ENCODE results near the gene LYL1. TPM values are rescaled to one million over a fixed set of nuclear protein-coding genes. Genes with fewer than 3 reads are reported as not detected.

The LYL1 gene
- total RNA-seq, 2 donors from 2014 or later = 4.6 to 13.3 TPM

- whole genome bisulfite sequencing = 44% methylated on average over 13 of the region's 14 CpGs
Observed at GRCh38 chr19:13082192-13083007, 20.3 kb downstream of the LYL1 start.

GRCh38 chr19:13079542-13079986 lies 23.1 kb downstream of the LYL1 start:
- Histone ChIP-seq H3K4me3 (no peak overlapping the region), H3K27ac (peak overlapping the region; percentile 74 to 79), H3K27me3 (replicated peaks; ENCODE audit: insufficient read depth) (no peaks in the 10 kb centered on the region), H3K36me3 (peaks cover 3 to 6% of the 10 kb centered on the region in 2 donors), H3K4me1 (replicated peaks) (peaks cover 36% of the 10 kb centered on the region), H3K9me3 (no peaks in the 10 kb centered on the region)
- DNase-seq (ENCODE audit: low spot score) = no peak
- TF ChIP-seq POLR2AphosphoS5 (IDR thresholded peaks at IDR 0.05) = no peak
- no peak for TF ChIP-seq POLR2A (IDR thresholded peaks at IDR 0.05)
- no peak for TF ChIP-seq CTCF (IDR thresholded peaks at IDR 0.05)
- intact Hi-C loops (cut with DNase I) = no loop called here
- WGBS = 30% methylated on average over 16 of the region's 16 CpGs

More at GRCh38 chr19:13082192-13083007, 20.3 kb downstream of the LYL1 start:
- intact Hi-C loops (cut with DNase I) = no loop called here
- Histone ChIP-seq H3K27ac (peak overlapping the region; percentile 11 to 53), H3K4me1 (replicated peaks) (peaks cover 20% of the 10 kb centered on the region), H3K36me3 (peaks cover 0 to 3% of the 10 kb centered on the region in 2 donors), H3K27me3 (replicated peaks; ENCODE audit: insufficient read depth) (no peaks in the 10 kb centered on the region), H3K9me3 (no peaks in the 10 kb centered on the region), H3K4me3 (no peak overlapping the region)
- TF ChIP-seq CTCF (IDR thresholded peaks at IDR 0.05) (peak in 1 of 4 experiments; percentile 24), POLR2AphosphoS5 (IDR thresholded peaks at IDR 0.05) (no peak), POLR2A (IDR thresholded peaks at IDR 0.05) (no peak)
- DNase-seq (ENCODE audit: low spot score) = no peak

DNA sequence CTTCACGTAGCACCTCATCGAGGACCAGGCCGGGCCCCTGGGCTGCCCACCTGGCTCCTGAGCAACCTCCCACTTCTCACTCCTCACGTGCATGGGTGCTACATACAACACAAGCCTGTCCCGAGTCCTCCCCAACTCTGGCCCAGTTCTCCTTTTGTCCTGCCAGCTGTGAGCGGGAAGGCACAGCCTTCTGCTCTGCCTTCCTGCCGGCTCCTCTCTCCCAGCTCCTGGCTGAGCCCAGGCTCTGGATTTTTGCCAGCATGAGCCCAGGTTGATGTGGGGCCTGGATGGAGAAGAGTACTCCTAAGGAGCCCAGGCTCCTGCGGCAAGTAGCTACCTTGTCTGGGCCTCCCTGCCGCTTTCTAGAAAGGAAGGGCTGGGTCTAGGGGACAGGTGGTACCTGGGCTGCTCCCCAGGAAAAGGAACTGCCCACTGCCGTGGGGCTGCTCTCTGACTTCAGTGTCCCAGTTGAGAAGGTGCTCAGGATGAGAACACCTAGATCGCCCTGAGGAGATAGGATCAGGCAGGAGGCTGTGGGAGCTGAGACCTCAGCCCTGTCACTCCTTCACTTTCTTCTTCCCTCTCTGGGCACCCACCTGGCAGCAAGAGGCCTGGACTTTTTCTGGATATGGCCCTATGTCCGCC lies 23.6 kb downstream of the LYL1 start:
- no peak for TF ChIP-seq CTCF (IDR thresholded peaks at IDR 0.05)
- TF ChIP-seq POLR2A (IDR thresholded peaks at IDR 0.05) = no peak
- TF ChIP-seq POLR2AphosphoS5 (IDR thresholded peaks at IDR 0.05) = no peak
- H3K4me1 ChIP-seq (replicated peaks) = peaks cover 36% of the 10 kb centered on the region
- H3K9me3 ChIP-seq = no peaks in the 10 kb centered on the region
- no peaks in the 10 kb centered on the region for H3K27me3 ChIP-seq (replicated peaks; ENCODE audit: insufficient read depth)
- peak overlapping the region; percentile 74 to 79 for H3K27ac ChIP-seq
- 31% methylated on average over 12 of the region's 12 CpGs for WGBS
- intact Hi-C loops (cut with DNase I) = no loop called here
- no peak overlapping the region for H3K4me3 ChIP-seq
- peak; percentile 60 for DNase-seq (ENCODE audit: low spot score)
- peaks cover 5 to 9% of the 10 kb centered on the region in 2 donors for H3K36me3 ChIP-seq

- intact Hi-C loops (cut with DNase I) = no loop called here
- TF ChIP-seq POLR2AphosphoS5 (IDR thresholded peaks at IDR 0.05) = no peak
- TF ChIP-seq POLR2A (IDR thresholded peaks at IDR 0.05) = no peak
- TF ChIP-seq CTCF (IDR thresholded peaks at IDR 0.05) = no peak
- Histone ChIP-seq H3K4me3 (no peak overlapping the region), H3K4me1 (replicated peaks) (peaks cover 36% of the 10 kb centered on the region), H3K36me3 (peaks cover 12 to 15% of the 10 kb centered on the region in 2 donors), H3K9me3 (no peaks in the 10 kb centered on the region), H3K27ac (peak overlapping the region; percentile 74 to 79), H3K27me3 (replicated peaks; ENCODE audit: insufficient read depth) (no peaks in the 10 kb centered on the region)
- no peak for DNase-seq (ENCODE audit: low spot score)
- 37% methylated on average over 10 of the region's 10 CpGs for WGBS
Observed at GRCh38 chr19:13078381-13078780, 24.3 kb downstream of the LYL1 start.
